Kidney epithelial cell (primary cell): ENCODE data around the gene BCAS3. TPM values are rescaled to one million over a fixed set of nuclear protein-coding genes. Genes with fewer than 3 reads are reported as not detected.
"Not testable (repeated sequence)": the region's sequence is repeated elsewhere in the genome, so short reads cannot be mapped to it uniquely, and the experiment has no call there.

Source experiments
- DNase-seq: peaks from one replicate; pipeline ENCODE4 v3.0.0-alpha.2; 2010; ENCODE audit warnings: low read depth
- H3K27me3 ChIP-seq: 2 replicates; pipeline ENCODE4 v1.6.0; 2011; ENCODE audit warnings: low read length; ENCODE audit not compliant: control insufficient read depth, insufficient read depth
- H3K36me3 ChIP-seq: 2 replicates; pipeline ENCODE4 v1.5.1; 2011; ENCODE audit warnings: low read length; ENCODE audit not compliant: control insufficient read depth, insufficient read depth
- H3K4me3 ChIP-seq: 2 replicates; pipeline ENCODE4 v1.5.1; 2011; ENCODE audit warnings: low read depth, mild to moderate bottlenecking, control low read depth, low read length
- total RNA-seq: library from RNA; depleted of rRNA; stranded (reverse); fragments of >200 nt; gene quantifications from 2 replicates; pipeline ENCODE4 v1.2.3, GENCODE V29; 2015
- TF ChIP-seq, protein P1 (sequence below): IDR thresholded peaks from 2 replicates; pipeline ENCODE4 v1.5.1; 2011; ENCODE audit warnings: mild to moderate bottlenecking, moderate library complexity, low read length, control low read depth, inconsistent platforms; ENCODE audit not compliant: insufficient read depth, poor library complexity, severe bottlenecking

Gene BCAS3
- total RNA-seq, 1 donor from 2014 or later: 26.7 TPM

DNA sequence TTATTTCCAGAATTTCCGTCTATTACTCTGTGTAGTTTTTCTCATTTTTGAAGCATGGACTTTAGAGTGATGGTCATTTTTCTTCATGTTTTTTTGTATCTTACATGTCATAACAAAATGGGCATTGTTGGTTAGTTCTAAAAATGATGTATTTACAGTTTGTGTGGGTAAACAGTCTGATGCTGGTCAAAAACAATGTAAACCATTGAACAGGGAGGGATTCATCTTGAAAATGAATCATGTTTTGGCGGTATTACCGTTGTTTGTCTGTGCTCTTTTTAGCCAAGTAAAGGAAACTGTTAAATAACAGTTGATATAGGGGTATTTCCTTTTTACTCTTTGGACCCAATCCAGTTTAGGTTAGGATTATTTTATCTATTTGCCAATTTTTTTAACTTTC is 315.8 kb downstream of the BCAS3 start:
- no peak overlapping the region for H3K4me3 ChIP-seq
- TF ChIP-seq, protein P1, sequence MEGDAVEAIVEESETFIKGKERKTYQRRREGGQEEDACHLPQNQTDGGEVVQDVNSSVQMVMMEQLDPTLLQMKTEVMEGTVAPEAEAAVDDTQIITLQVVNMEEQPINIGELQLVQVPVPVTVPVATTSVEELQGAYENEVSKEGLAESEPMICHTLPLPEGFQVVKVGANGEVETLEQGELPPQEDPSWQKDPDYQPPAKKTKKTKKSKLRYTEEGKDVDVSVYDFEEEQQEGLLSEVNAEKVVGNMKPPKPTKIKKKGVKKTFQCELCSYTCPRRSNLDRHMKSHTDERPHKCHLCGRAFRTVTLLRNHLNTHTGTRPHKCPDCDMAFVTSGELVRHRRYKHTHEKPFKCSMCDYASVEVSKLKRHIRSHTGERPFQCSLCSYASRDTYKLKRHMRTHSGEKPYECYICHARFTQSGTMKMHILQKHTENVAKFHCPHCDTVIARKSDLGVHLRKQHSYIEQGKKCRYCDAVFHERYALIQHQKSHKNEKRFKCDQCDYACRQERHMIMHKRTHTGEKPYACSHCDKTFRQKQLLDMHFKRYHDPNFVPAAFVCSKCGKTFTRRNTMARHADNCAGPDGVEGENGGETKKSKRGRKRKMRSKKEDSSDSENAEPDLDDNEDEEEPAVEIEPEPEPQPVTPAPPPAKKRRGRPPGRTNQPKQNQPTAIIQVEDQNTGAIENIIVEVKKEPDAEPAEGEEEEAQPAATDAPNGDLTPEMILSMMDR: no peak
- H3K27me3 ChIP-seq: no peaks in the 10 kb centered on the region
- DNase-seq: no peak
- H3K36me3 ChIP-seq: no peaks in the 10 kb centered on the region

DNA sequence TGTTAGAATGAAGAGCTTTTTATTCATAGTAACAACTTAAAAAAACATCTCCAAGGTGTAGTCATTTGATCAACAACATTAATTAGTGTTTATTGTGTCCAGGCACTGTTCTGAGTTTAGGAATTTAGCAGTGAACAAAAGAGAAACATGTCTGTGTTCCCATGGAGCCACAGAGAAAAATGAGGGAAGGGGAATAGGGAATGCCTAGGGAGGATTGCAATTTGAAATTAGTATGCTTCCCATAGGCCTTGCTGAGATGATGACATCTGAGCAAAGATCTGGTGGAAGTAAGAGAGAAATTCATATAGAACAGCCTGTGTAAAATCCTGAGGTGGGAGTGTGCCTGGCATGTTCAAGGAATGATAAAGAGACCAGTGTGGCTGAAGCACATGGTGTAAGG is 318.0 kb downstream of the BCAS3 start:
- Histone ChIP-seq H3K27me3 (no peaks in the 10 kb centered on the region), H3K36me3 (no peaks in the 10 kb centered on the region), H3K4me3 (no peak overlapping the region)
- TF ChIP-seq, protein P1: no peak
- no peak for DNase-seq

DNA sequence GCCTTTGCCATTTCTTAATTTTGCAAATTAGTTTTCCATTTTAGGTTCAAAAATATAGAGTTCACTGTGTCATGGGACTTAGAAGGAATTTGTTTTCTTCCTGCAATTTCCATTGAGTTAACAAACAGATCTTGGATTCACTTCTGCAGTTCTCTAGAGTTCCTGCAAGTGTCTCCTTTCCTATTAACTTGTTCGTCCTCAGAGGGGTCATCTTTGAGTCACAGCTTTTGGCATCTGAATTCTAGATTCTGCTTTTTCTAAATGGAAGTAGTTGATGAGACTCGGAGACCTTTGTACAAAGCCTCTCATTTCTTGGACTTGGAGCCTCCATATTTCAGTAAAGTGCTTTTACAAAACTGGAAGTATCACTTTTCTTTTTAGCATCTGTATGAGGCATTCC is 323.3 kb downstream of the BCAS3 start:
- H3K4me3 ChIP-seq: no peak overlapping the region
- no peaks in the 10 kb centered on the region for H3K27me3 ChIP-seq
- no peak for DNase-seq
- TF ChIP-seq, protein P1: peak; percentile 19
- H3K36me3 ChIP-seq: no peaks in the 10 kb centered on the region

DNA sequence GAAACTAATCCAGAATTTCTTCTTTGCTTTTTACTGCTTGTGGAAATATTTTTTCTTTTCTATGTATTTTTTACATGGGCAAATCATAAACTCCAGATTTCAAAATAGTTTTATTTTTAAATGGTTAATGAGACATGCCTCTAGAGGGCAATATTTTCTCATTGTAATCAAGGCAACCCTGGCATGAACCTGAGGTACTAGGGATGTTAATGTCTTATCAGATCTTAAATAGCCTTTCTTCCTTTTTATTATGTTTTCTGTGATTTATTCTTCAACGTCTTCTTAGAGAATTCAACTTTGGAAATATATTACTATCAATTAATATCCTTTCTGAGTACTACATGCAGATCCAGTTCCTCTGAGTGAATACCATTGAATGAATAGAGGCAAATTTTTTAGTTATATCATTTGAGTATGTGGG is 324.7 kb downstream of the BCAS3 start:
- no peak for DNase-seq
- Histone ChIP-seq H3K4me3 (no peak overlapping the region), H3K36me3 (no peaks in the 10 kb centered on the region), H3K27me3 (no peaks in the 10 kb centered on the region)
- TF ChIP-seq, protein P1: peak; percentile 52

DNA sequence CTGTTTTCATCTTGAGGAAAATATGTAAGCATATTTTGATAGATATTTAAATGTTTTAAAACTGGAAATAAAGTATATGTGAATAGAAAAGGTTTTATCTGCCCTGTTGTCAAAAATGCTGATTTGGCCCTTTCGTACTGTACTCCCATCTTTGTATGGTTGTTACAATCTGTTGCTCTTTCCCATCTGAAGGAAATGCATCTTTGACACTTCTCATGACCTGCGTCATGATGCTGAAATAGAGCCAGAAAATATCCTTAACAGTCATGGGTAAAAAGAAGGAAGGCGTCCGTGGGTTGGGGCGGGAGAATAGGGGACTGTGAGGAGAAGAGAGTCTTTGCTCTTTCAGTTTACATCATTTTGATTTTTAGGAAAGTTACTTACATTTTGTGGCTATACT is 327.7 kb downstream of the BCAS3 start:
- Histone ChIP-seq H3K4me3 (no peak overlapping the region), H3K36me3 (no peaks in the 10 kb centered on the region), H3K27me3 (no peaks in the 10 kb centered on the region)
- DNase-seq: no peak
- TF ChIP-seq, protein P1: no peak

DNA sequence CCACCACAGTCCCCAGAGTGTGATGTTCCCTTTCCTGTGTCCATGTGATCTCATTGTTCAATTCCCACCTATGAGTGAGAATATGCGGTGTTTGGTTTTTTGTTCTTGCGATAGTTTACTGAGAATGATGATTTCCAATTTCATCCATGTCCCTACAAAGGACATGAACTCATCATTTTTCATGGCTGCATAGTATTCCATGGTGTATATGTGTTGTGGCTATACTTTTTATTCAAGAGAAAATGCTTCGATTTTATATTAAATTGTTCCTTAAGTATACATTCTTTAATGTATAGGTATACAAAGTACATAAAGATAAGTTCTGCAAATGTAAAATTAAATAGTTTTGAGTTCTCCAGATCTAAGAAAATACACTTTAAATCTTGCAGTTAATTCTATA is 328.3 kb downstream of the BCAS3 start:
- not testable (repeated sequence) for H3K27me3 ChIP-seq, H3K36me3 ChIP-seq, DNase-seq, H3K4me3 ChIP-seq
